A673 (cell line): ENCODE data around the gene PPTC7. TPM values are rescaled to one million over a fixed set of nuclear protein-coding genes. Genes with fewer than 3 reads are reported as not detected.

Experiments used
- Bru-seq: library from RNA; stranded (reverse); fragments of 400-500 nt; gene quantifications from one replicate; lab custom pipeline; 2021; lab: Mats Ljungman, UMichigan
- BruChase-seq, 2 experiments: library from RNA; stranded (reverse); fragments of 400-500 nt; gene quantifications; one replicate each; lab custom pipeline; 2021; lab: Mats Ljungman, UMichigan
- BruUV-seq: library from RNA; stranded (reverse); fragments of 400-500 nt; replicated peaks from 2 replicates; lab custom pipeline; 2021; lab: Mats Ljungman, UMichigan
- CTCF ChIA-PET: fragments of 300-600 bp; sonication (Branson Sonifier 250); formaldehyde crosslinking; loops from one replicate; lab custom pipeline; 2022; ENCODE audit warnings: antibody characterized with exemption; lab: Charles Lee
- POLR2A ChIA-PET: fragments of 300-600 bp; sonication (Branson Sonifier 250); formaldehyde crosslinking; loops from one replicate; lab custom pipeline; 2022; ENCODE audit warnings: antibody characterized with exemption; ENCODE audit not compliant: low non-redundant PET; lab: Charles Lee
- DNase-seq: peaks from one replicate; pipeline ENCODE4 v3.0.0-alpha.2; 2015; ENCODE audit warnings: low spot score
- H3K27ac ChIP-seq: fragments of 200-600 bp; sonication (generic); 2 replicates; pipeline ENCODE4 v1.5.1; 2016; ENCODE audit warnings: mixed run types, low read depth, mild to moderate bottlenecking, mixed read lengths, antibody characterized with exemption, low read length; ENCODE audit not compliant: poor library complexity, severe bottlenecking
- H3K27me3 ChIP-seq: fragments of 200-600 bp; sonication (generic); replicated peaks from 2 replicates; pipeline ENCODE4 v1.6.1; 2017; ENCODE audit warnings: mixed run types, low read depth, mild to moderate bottlenecking, mixed read lengths, antibody characterized with exemption, low read length; ENCODE audit not compliant: insufficient read depth, poor library complexity
- H3K36me3 ChIP-seq: fragments of 200-600 bp; sonication (generic); 2 replicates; pipeline ENCODE4 v1.6.1; 2016; ENCODE audit warnings: mixed run types, mild to moderate bottlenecking, mixed read lengths, antibody characterized with exemption, low read length; ENCODE audit not compliant: insufficient read depth, poor library complexity, severe bottlenecking
- H3K4me1 ChIP-seq: fragments of 200-600 bp; sonication (generic); 2 replicates; pipeline ENCODE4 v1.6.1; 2017; ENCODE audit warnings: mixed run types, mild to moderate bottlenecking, mixed read lengths, antibody characterized with exemption, low read length; ENCODE audit not compliant: insufficient read depth, poor library complexity, severe bottlenecking
- H3K4me3 ChIP-seq: fragments of 200-600 bp; sonication (generic); 2 replicates; pipeline ENCODE4 v1.5.1; 2016; ENCODE audit warnings: low read depth, mixed run types, mild to moderate bottlenecking, mixed read lengths, low read length; ENCODE audit not compliant: poor library complexity, severe bottlenecking
- H3K9me3 ChIP-seq: fragments of 200-600 bp; sonication (generic); 2 replicates; pipeline ENCODE4 v1.6.1; 2016; ENCODE audit warnings: mixed run types, low read depth, mild to moderate bottlenecking, mixed read lengths, antibody characterized with exemption, low read length; ENCODE audit not compliant: poor library complexity, severe bottlenecking
- CTCF ChIP-seq: fragments of 300-800, 200-600 bp; sonication (generic); conservative IDR thresholded peaks from 2 replicates; pipeline ENCODE4 v1.5.1; 2017; ENCODE audit warnings: low read depth, mild to moderate bottlenecking, antibody characterized with exemption, low read length, moderate library complexity, mixed read lengths
- EZH2 ChIP-seq: fragments of 200-600 bp; sonication (generic); IDR thresholded peaks from 2 replicates; pipeline ENCODE4 v1.6.1; 2017; ENCODE audit warnings: borderline replicate concordance, low read depth, mild to moderate bottlenecking, mixed read lengths, antibody characterized with exemption, low read length; ENCODE audit not compliant: poor library complexity, severe bottlenecking
- intact Hi-C: fragments of 100-400 bp; cut with micrococcal nuclease; formaldehyde crosslinking; loops from one replicate; pipeline ENCODE4 v1.10.0; 2022; ENCODE audit not compliant: unreplicated experiment
- long read RNA-seq: library from polyadenylated mRNA; stranded (forward); transcript quantifications from one replicate; pipeline ENCODE4 v2.0.0, GENCODE V29; 2022
- total RNA-seq: library from RNA; stranded (reverse); gene quantifications from 2 replicates; pipeline ENCODE4 v1.2.3, GENCODE V29; 2021

Gene PPTC7
- total RNA-seq (27.5 and 30.9 TPM in 2 replicates), Bru-seq, nascent RNA (percentile 87 among the genes with signal in this experiment), BruChase-seq, experiment 1, labeled RNA remaining after a 2-hour chase (percentile 93 among the genes with signal in this experiment), BruChase-seq, experiment 2, labeled RNA remaining after a 6-hour chase (percentile 79 among the genes with signal in this experiment)
- long read RNA-seq, full-length matches to known transcripts = 18 of 31 reads
- long read RNA-seq, partial matches to known transcripts = 0 of 31 reads
- long read RNA-seq, other reads (novel, unspliced or antisense) = 13 of 31 reads

DNA sequence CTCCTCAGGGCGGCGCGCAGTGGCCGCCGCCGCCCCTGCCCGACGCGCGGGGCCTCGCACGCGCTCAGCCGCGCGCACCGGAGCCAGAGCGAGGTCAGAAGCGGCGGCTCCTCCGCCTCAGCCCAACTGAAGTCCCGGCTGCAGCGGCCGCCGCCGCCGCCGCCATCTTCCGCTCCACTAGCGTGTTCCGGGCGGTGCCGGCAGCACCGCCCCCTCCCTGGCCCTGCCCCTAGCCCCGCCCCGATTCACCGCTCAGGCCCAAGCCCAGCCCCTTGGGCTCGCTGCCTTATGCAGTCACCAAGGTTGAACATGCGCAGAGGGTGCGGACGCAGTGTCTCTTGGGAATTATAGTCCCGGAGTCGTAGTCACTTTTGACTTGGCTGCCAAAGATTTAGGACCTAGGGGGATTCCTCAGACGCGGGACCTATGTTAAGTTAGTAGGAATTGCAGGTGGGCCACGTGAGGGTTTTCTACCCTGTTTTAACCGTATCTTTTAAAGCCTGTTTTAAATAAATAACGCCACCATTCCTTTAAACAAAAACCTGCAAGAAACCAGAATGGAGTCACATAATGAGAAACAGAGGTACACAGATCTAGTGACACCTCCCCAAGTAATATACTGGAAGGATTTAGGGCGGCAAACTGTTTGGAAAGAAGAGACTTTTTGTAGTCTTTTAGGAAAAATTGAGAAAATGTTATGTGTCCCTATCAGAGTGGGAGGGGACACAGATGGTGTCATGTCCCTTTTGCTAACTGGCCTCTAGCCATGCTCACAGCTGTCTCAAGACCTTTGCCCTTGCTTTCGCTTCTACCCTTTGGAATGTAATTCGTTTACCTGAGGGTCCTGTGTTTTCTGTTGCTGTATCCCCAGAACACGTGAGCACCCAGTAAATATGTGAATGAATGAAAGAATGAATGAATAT lies at the start of gene PPTC7:
PPTC7 (minus strand) TSS at position 182 of the 923 bp plus-strand sequence. CDS start 287 bp downstream, outside the sequence.
- H3K9me3 ChIP-seq = no peaks in the 10 kb centered on the region
- intact Hi-C loops = no loop called here

GRCh38 chr12:110627500-110628195 lies 44.5 kb upstream of the PPTC7 start:
- DNase-seq = no peak
- CTCF ChIA-PET = interaction anchor here (0.7 kb wide), 1 partner anchor 196 kb away, joined by 3 read pairs; no protein-coding TSS in a partner anchor
- H3K4me1 ChIP-seq = no peaks in the 10 kb centered on the region

More for the DNA sequence above, at the start of gene PPTC7:
- Histone ChIP-seq H3K4me3 (peak within 1 kb of the TSS; percentile 66), H3K27me3 (no peaks in the 10 kb centered on the region), H3K4me1 (peaks cover 8% of the 10 kb centered on the region), H3K27ac (peak within 1 kb of the TSS; percentile 71), H3K36me3 (no peaks in the 10 kb centered on the region)
- no TSS peak for BruUV-seq
- peak; percentile 98 for DNase-seq
- ChIA-PET POLR2A (no interaction called here), CTCF (no interaction called here)
- TF ChIP-seq CTCF (no peak), EZH2 (no peak)

More at GRCh38 chr12:110627500-110628195, 44.5 kb upstream of the PPTC7 start:
- Histone ChIP-seq H3K27me3 (no peaks in the 10 kb centered on the region), H3K4me3 (no peak overlapping the region), H3K27ac (no peak overlapping the region), H3K36me3 (peaks cover 15% of the 10 kb centered on the region), H3K9me3 (no peaks in the 10 kb centered on the region)
- BruUV-seq = no TSS peak
- intact Hi-C loops = no loop called here
- TF ChIP-seq EZH2 = no peak
- TF ChIP-seq CTCF = no peak
- POLR2A ChIA-PET = no interaction called here
